NCI-H146 treated with DMSO at 0.1 percent for 48 hours (cell line): ENCODE data around the gene GFPT2.

Experiments used
- DNase-seq: peaks from one replicate; lab custom pipeline; 2025; ENCODE audit not compliant: unreplicated experiment; lab: John Stamatoyannopoulos, UW

GFPT2 gene

DNA sequence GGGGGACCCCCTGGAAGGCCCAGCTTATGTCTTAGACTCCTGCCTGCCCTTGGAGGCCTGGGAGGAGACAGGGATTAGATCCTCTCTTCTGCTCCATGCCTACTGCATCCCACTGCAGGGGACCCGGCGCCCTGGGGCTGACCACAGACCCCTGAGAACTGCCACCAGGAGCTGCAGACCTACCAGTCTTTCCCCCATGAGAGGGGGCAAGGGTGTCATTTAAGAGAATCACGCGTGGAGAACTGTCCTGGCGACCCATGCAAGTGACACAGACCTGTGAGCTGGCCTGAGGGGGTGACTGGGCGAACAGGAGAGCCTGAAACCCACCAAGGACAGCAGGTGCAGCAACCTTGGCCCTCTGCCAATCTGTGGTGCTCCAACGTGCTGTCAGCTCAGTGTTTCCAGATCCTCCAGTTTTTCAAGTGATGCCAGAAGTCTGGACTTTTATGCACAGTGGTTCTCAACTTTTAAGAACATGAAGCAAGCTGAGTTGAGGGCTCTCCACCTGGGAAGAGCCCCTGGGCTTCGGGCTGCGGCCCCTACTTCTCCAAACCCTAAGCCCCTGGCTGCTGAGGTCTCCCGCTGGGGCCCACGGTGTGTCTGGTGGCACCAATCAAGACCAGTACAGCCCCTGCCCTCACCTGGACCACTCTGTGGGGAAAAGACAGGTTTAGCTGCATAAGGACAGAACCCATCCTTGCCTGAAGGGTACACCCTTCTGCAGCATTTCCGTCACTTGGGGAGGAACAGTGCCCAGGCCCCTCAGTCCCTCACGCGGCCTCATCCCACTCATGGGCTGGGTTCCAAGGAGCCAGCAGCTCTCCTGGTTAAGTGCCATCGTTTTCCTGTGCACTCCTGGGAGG lies 18.2 kb downstream of the GFPT2 start:
- no peak for DNase-seq

DNA sequence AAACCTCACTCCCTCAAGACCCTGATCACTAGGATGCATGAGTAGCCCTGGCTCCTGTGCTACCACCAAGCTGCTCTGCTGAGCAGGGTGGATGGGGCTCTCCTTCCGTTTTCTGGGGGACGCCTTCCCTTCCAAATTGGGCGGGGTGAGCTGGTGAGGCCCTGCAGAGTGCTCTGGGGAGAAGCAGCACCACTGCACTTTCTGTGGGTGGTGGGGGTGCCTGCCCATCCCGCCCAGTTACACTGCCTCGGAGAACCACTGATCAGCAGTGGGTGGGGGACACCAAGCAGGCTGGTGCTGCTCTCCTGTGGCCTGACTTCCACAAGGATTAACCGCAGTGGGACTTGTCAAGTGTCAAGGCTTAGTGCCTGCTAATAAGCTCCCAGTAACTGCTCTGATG lies 19.0 kb downstream of the GFPT2 start:
- no peak for DNase-seq

DNA sequence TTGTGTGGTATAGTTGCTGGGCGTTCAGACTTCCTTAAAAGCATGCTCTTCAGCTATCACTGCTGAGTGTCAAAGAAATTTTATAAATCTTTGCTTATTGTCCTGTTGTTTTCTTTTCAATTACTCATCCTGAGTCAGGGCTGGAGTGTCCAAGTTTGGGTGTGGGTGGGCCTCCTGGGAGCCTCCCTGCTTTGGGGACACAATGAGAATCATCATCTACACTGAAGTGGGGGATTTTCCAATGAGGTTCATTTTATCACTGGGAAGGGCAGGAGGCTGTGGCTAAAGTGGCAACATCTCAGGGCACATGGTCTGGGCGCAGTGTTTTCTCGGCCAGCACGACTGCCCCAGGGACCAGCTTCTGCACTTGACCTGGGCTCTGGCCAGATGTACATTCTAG lies 19.5 kb downstream of the GFPT2 start:
- no peak for DNase-seq

DNA sequence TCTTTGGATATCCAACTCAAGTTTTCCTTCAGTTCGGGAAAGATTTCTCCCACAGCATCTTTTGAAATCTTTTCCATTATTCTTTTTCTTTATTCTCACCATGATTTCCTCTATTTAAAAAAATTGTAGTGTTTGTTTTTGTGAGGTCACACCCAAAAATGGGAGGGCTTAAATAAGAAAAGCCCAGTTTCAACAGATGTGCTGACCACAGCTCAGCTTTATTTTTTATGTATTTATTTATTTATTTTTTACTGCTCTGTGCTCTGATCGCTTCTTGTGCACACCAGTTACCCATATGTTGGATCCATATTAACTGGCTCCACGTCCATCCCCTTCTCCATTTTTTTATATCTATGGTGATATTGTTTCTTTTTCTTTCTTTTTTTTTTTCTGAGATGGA lies 20.3 kb downstream of the GFPT2 start:
- no peak for DNase-seq

DNA sequence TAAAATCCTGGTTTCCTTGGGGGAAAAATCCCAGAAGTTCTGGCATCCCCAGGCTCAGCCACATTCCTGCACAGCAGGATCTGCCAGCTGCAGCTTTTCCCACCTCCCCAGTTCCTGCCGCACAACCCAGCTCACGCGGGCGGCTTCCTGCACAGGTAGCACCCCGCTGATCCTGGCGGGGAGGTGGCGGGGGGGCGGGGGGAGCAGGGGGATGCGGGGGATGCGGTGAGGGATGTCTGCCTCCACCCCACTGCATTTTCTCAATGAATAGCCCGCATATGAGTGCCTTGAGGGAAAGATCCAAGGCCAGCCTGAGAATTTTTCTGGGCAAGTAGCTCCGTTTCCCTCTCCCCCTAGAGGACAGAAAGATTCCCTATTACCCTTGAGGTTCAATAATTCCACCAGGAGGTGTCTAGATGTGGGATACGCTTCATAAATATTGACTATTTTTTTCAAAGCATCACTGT lies 21.1 kb downstream of the GFPT2 start:
- DNase-seq: no peak

DNA sequence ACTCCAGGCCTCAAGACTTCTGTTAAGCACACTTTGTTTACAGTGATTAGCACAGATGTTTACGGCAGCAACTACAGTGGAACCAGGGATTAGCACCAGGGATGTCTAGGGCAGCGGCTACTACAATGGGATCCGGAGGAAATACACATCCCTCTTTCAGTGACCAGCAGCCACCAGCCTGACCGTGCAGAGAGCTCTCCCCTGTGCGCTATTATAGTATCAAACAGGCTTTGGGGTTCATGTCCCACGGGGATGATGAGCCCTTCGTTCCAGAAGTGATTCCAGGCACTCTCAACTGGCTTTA lies 21.5 kb downstream of the GFPT2 start:
- DNase-seq: no peak

DNA sequence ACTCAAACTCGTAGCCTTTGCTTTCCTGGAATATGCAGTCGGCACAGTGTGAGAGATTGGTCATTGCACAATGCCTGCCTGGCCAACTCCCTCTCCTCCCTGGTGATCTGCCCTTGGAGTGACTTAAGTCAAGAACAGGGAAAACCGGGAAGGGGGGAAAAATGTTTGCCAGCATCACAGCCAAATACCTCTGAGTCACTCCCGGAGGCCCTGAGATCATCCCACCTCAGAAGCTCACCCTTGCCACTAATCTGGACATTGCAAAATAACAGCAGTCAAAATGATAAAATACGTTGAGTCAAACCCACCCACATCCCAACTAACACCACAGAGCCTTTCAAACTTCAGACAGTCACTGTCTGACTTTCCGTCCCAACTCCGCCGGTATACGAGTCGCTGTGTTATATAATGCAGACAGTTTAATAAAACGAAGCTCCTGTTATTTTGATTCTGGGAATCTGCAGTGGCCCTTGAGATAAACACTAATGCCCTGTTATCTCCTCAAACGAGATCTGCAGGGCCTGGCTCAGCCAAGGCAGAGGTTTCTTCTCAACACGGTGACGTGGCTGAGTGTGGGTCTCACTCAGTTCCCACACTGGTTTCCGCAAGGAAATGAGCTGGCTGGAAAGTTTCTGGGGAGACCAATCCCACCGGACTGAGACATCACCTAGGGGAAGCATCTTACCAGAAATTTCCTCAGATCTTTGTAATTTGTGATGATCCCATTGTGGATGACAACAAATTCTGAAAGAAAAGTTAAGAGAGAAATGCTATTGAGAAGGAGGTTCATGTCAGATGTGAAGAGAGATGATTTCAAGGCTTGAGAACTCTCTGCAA lies 22.1 kb downstream of the GFPT2 start:
- no peak for DNase-seq

DNA sequence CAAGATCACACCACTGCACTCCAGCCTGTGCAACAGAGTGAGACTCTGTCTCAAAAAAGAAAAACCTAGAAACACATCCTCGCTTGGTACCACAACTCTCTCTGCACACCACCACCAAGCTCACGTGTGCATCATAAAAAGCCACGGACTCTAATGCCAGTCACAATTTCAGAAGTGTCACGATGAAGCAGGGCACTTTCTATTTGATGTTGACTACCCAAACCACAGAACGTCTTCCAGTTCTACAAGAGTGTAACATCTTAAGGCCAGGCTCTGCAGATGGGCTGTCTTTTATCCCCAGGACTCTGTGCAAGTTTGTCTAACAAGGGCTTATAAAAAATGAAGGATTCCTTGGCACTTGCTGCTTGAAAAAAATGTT lies 22.9 kb downstream of the GFPT2 start:
- no peak for DNase-seq

DNA sequence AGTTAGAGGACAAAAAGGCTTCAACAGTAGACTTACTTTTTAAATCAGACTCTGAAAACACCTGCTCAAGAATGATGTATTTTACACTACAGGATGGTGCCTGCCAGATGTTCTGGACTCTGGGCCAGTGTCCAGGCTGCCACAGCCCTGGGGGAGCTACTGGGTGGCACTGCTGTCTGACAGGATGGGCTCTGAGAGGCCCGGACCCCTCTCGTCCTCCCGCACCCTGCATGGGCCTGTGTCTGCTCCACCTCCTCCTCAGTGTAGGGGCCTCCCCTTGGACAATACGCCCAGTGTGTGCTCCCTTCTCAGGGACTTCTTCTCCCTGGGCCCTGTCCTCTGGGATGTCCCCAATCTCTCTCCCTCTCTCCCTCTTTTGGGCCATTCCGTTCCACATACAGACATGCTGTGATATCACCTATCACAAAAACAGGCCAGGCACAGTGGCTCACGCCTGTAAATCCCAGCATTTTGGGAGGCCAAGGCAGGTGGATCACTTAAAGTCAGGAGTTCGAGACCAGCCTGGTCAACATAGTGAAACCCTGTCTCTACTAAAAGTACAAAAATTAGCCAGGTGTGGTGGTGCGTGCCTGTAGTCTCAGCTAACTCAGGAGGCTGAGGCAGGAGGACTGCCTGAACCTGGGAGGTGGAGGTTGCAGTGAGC lies 23.4 kb downstream of the GFPT2 start:
- no peak for DNase-seq

DNA sequence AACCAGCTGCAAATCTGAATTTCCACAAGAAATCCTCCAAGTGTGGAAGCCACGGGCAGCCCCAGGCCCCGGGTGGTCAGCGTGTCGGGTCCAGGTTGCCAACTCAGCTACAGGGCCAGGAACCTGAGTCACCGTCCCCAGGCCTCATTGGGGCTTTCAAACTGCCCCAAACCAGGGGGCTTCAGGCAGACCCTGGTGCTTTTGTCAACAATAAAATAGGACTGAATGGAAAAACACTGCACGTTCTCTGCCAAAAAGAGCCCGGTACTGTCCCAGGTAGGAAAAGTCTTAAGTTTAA lies 24.0 kb downstream of the GFPT2 start:
- DNase-seq: no peak

DNA sequence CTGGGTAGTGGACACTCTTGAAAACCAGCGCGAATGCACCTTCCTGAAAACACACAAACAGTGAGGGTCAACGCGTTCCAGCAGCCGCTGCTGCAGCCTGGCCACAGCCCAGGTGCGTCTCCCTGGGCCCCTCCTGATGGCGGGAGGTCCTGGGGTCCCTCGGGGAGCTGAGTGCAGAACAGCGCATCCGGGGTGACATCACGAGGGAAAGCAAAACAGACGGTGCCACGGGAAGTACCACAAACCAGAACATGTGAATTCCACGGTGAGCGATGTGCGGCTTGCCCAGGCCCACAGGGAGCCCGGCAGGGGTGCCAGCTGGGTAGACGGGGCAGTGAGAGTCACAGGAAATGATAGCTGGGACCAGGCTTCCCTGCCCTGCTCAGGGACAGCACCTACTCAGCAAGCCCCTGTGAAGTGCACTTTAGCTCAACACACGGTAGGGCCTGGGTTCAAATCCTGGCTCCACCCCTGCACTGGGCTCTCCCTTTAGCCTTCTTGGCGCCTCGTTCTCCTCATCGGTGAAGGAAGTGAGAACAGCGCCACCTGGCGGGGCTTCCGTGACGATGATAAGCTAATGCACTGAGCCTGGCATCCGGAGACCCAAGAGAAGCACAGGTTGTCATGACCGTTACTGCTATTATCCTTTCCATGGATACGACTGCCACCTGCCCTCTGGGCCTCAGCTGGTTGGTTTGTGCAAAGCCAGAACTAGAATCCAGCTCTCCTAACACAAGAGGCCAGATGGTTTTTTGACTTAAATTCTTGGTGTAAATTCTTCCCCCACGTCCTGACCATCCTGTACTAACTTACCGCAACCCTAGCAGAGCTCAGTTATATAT lies 24.6 kb downstream of the GFPT2 start:
- DNase-seq: peak; percentile 39

DNA sequence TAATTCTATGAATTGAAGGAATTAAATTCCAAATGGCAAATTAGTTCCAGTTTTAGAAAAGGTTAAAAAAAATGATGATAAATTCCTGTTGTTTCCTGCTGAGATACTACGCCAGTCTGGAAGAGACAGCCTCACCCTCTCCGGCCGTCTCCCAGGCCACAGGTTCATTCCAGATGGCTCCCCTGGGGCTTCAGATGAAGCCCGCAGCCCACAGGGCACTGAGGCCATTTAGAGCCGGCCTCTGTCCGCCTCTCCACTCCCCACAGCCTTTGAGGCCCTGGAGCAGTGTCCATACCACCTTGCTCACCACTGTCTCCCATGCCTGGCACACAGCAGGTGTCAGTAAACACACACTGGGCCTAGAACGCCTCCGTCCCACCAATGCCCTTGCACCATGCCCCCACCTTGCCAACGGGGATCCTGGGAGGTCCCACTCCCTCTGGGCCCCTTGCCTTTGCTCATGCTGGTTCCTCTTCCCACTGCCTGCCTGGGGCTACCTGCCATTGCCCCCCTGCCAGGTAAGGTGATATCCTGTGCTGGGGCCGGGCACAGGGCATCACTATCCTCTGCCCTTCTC lies 26.1 kb downstream of the GFPT2 start:
- no peak for DNase-seq

DNA sequence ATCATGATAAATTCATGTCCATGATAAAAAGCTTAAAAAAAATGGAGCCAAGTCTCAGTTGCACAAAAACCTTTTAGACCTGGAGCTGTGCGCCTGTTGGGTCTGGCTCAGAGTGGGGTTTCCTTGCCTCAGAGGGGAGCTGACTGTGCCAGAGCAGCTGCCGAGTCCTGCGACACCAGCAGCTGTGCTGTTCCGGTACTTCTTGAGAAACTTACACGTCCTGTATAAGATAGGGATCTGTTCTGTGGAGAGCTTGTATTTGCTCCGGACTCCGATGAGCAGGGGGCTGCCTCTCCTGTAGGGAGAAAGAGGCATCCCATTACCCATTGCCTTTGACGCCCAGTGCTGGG lies 28.6 kb downstream of the GFPT2 start:
- DNase-seq: no peak

DNA sequence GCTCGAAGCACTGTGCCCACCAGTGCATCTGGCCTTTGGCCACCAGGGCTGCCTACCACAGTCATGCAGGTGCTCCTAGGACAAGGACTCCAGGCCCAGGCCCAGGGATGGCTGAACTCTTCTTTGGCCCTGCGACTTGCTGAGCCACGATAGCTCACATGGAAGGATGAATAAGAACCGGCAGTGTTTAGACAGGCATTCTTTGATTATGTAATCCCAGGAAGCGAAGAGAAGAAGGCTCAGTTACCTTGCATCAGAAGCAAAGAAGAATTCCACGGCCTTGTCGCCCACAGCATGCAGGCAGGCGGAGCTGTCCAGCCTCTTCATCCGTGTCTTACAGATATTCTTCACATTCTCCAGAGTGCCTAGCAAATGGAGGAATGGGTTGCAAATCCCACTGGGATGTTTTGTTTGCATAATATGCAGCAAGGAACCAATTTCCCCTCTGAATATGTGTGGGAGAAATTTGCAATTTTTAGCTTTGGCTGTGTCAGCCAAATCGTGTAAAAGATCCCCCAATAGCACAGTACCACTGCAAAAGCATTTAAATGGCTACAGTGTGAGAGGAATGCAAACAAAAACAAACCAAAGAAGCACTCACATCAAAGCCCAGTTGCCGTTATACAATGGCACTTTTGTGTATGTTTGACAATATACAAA lies 29.1 kb downstream of the GFPT2 start:
- DNase-seq: no peak

DNA sequence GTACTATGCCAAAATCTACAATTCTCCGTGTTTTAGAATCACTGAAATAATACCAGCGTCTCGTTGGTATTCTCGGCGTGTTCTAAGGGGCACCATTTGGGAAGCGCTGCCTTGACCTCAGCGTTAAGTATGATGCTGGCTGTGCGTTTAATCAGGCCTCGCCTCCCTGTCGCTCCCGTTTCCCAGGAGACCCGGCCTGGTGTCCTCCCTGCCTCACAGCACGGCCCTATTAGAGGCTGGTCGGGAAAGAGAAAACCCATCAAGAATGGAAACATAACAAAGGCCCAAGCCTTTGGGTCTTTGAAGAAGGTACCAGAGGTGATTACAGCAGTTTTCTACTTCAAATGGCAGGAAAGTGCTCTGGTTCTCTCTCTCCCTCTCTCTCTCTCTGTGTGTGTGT lies 30.0 kb downstream of the GFPT2 start:
- no peak for DNase-seq

DNA sequence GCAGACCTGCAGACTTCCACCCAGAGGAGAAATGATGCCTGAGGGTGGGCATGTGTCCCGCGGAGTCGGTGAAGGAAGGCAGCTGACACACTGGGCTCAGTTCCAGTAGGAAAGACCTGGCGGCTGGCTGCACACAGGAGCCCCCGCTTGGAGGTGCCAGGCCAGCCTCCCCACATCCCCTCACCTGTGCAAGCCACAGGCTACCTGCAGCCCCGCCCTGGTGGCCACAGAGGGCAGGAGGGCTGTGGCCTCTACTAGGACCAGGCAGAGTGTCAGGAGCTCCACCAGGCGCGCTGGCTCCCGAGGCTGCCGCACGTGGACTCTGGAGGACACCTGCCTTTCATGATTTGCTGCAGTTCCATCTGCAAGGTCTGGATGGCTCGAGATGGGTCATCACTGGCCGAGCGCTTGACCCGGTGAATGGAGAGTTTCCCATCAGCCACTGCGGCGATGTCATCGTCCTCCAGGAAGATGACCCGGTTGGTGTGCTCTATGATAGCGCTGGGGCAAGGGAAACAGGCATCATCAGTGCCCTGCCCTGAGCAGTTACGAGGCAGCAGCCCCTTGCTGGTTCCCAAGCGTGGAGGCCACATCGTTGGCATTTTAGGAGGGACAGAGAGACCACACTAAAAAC lies 34.6 kb downstream of the GFPT2 start:
- DNase-seq: no peak

DNA sequence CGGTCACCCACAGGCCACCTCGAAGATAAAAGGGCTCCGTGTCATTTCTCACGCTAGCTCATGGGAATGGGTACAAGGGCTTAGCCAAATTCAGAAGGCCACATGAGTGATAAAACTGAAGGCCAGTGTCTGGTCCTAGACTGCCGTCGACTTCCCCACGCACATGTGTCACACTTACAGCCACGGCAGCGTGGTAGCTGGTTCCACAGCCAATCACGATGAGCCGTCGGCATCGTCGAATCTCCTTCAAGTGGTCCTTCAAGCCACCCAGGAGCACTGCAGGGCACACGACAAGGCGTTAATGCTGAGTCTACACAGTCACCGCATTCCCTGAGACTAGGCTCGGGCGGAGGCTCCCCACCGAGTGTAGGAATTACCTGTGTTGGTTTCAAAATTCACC lies 36.5 kb downstream of the GFPT2 start:
- DNase-seq: no peak

DNA sequence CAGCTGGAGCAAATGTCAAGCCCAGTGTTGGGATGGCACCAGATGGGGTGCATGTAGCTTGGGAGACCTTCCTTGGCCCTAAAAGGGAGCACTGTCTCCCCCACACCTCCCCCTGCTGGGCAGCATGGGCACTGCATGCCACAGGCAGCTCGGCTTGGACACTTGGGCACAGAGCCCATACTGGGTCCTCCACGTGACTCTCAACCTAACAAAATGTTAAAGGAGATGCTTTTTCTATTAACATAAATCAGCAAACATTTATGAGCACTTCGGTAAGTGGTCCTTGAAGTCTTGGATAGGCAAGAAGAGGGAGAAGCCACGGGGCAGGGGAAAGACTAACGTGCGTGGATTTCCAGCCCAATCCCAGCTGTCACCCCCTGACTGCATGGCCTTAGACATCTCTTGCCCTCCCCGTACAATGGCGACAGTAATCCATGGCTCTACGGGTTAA lies 37.3 kb downstream of the GFPT2 start:
- DNase-seq: no peak

DNA sequence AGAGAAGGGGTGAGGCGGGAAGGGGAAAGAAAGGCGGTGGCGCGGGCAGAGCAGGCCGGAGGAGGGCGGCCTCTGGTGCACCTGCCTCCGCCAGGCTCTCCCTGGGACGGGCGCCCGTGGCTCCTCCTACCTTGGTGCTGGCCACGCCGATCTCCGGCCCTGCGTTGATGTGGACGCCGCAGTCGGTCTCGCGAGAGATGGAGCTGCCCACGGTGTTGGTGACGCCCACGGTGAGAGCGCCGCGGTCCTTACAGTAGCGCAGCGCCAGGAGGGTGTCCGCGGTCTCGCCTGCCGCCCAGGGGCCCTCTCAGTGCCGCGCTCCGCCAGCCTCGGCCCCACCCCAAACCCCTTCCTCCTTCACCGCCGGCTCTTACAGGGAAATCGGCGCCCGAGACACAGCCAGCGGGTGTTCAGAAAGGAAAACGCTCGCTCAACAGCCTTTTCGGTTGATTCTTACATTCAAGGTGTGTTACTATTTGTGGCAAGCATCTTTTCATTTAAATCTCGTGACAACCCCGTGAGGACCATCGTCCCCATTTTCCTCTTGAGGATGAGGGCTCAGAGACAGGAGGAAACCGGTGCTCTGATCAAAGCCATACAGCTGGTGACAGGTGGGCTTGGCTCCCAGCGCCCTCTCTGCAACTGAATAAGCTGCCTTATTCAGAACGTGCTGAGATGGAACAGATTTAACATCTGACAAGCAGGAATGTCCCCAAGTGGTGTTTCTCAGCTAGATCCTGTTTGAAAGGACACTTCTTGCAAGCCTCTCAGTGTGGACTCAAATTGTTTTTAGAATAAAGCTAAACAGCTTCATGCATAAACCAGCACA lies 39.2 kb downstream of the GFPT2 start:
- no peak for DNase-seq
